GM10266 (cell line): ENCODE measurements around the gene SPRYD3.
"Not testable (repeated sequence)": the region's sequence is repeated elsewhere in the genome, so short reads cannot be mapped to it uniquely, and the experiment has no call there.

Source experiments
- DNase-seq: peaks from one replicate; pipeline ENCODE4 v3.0.0; 2012; ENCODE audit errors: extremely low spot score
- CTCF ChIP-seq: IDR thresholded peaks from 2 replicates; pipeline ENCODE4 v1.5.1; 2012; ENCODE audit warnings: mild to moderate bottlenecking, low read depth; ENCODE audit not compliant: control insufficient read depth, insufficient read depth; ENCODE audit errors: missing control alignments

SPRYD3 gene

GRCh38 chr12:53096089-53096741, 17.0 kb upstream of the SPRYD3 start:
- DNase-seq: no peak
- no peak for TF ChIP-seq CTCF

DNA sequence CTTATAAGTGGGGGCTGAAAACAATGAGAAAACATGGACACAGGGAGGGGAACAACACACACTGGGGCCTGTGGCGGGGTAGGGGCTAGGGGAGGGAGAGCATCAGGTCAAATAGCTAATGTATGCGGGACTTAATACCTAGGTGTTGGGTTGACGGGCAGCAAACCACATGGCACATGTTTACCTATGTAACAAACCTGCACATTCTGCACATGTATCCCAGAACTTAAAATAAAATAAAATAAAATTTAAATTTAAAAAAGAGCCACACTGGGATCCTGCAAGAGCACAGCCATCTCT, 16.4 kb upstream of the SPRYD3 start:
- DNase-seq: not testable (repeated sequence)

DNA sequence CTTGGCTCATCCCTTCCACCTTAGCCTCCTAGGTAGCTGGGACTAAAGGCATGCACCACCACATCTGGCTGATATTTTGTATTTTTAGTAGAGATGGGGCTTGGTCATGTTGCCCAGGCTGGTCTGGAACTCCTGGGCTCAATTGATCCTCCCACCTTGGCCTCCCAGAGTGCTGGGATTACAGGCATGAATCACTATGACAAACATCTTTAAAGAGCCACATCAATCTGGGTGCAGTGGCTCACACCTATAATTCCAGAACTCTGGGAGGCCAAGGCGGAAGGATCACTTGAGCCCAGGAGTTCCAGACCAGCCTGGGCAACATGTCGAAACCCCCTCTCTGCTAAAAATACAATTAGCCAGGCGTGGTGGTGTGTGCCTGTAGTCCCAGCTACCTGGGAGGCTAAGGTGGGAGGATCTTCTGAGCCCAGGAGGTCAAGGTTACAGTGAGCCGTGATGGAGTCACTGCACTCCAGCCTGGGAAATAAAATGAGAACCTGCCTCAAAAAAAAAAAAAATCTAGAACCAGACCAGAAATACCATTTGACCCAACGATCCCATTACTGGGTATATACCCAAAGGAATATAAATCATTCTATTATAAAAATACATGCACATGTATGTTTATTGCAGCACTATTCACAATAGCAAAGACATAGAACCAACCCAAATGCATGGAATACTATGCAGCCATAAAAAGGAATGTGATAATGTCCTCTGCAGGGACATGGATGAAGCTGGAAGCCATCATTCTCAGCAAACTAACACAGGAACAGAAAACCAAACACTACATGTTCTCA, 15.8 kb upstream of the SPRYD3 start:
- DNase-seq: not testable (repeated sequence)

GRCh38 chr12:53094394-53094787, 15.2 kb upstream of the SPRYD3 start:
- TF ChIP-seq CTCF: no peak
- no peak for DNase-seq

- DNase-seq: no peak
Observed at GRCh38 chr12:53093777-53094393, 14.7 kb upstream of the SPRYD3 start.

GRCh38 chr12:53091756-53092155, 12.6 kb upstream of the SPRYD3 start:
- TF ChIP-seq CTCF: no peak
- DNase-seq: no peak

More at GRCh38 chr12:53093777-53094393, 14.7 kb upstream of the SPRYD3 start:
- TF ChIP-seq CTCF: no peak

- no peak for DNase-seq
- TF ChIP-seq CTCF: no peak
Observed at GRCh38 chr12:53090554-53090953, 11.4 kb upstream of the SPRYD3 start.

- DNase-seq: no peak
- TF ChIP-seq CTCF: no peak
Observed at GRCh38 chr12:53090105-53090504, 10.9 kb upstream of the SPRYD3 start.
